ENCODE data around the gene OR51M1.

DNA sequence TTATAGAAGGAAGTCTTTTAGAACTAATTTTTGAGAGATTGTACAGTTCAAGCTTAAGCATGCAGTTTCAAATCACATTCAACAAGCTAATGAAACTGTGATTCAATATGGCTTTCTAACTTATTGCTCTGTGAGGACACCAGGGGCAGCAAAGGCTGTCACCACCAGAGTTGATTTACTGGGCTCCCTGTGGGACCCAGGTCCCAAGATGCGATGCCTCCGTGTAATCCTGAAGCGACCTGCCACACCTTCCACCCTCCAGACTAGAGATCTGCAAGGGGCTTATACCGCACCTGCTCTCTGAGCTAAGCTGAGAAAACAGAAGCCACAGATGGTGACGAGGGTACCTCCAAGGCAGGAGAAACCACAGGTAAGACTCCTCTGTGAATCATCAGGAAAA lies 37.4 kb downstream of the OR51M1 start:
- no peak for TF ChIP-seq POLR2AphosphoS5 (IDR thresholded peaks at IDR 0.05; ENCODE audit: low read depth)
- TF ChIP-seq, protein P1, sequence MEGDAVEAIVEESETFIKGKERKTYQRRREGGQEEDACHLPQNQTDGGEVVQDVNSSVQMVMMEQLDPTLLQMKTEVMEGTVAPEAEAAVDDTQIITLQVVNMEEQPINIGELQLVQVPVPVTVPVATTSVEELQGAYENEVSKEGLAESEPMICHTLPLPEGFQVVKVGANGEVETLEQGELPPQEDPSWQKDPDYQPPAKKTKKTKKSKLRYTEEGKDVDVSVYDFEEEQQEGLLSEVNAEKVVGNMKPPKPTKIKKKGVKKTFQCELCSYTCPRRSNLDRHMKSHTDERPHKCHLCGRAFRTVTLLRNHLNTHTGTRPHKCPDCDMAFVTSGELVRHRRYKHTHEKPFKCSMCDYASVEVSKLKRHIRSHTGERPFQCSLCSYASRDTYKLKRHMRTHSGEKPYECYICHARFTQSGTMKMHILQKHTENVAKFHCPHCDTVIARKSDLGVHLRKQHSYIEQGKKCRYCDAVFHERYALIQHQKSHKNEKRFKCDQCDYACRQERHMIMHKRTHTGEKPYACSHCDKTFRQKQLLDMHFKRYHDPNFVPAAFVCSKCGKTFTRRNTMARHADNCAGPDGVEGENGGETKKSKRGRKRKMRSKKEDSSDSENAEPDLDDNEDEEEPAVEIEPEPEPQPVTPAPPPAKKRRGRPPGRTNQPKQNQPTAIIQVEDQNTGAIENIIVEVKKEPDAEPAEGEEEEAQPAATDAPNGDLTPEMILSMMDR (IDR thresholded peaks at IDR 0.05; ENCODE audit: insufficient read depth, low read length): no peak

Measured in HL-60 (cell line).